Ramos (cell line): ENCODE results near the gene CDC14C.

Experiments used
- in situ Hi-C: fragments of 300-500 bp; cut with MboI; formaldehyde crosslinking; loops from one replicate; pipeline ENCODE4 v1.14.3; 2022; ENCODE audit warnings: low sequenced_read_pairs; ENCODE audit not compliant: unreplicated experiment

CDC14C gene

GRCh38 chr7:48964074-48964473 is 39.7 kb downstream of the CDC14C start:
- in situ Hi-C loops = no loop called here

GRCh38 chr7:48971173-48971572 is 46.8 kb downstream of the CDC14C start:
- in situ Hi-C loops = no loop called here

DNA sequence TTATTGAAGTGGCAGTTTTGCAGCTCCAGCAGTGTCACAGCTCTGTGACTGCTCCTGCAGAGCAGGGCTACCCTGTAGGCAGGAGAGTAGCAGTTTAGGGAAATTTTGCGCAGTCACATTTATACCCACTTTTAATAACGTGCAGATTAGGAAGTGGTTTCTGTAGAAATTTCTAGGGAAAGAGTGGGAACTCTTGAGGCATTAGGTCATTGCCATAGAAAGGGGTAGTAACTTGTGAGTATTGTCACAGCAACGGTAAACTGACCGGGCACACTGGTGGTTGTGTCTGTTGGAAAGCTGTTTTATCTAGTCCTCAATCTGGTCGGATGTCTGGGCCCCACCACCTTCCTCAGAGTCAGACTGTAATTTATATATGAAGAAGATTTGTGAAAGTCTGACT is 51.9 kb downstream of the CDC14C start:
- in situ Hi-C loops = loop anchor here (25.0 kb wide), 1 partner anchor 811 kb away; no protein-coding TSS in a partner anchor

- in situ Hi-C loops = loop anchor here (25.0 kb wide), 1 partner anchor 810 kb away; no protein-coding TSS in a partner anchor
Measured at GRCh38 chr7:48976850-48977249, 52.5 kb downstream of the CDC14C start.
